ENCODE measurements around the gene CDHR2.

- no peak for TF ChIP-seq CTCF (IDR thresholded peaks at IDR 0.05)
- TF ChIP-seq ZFX (IDR thresholded peaks at IDR 0.05; ENCODE audit: borderline replicate concordance): no peak
Observed at GRCh38 chr5:176537554-176538229, 11.4 kb upstream of the CDHR2 start.
